KOPT-K1 (cell line): ENCODE results near the gene CCDC180.

Experiments used
- H3K27ac ChIP-seq: fragments of 200-600 bp; sonication (generic); 2 replicates; pipeline ENCODE4 v1.5.1; 2016; ENCODE audit warnings: antibody characterized with exemption, mild to moderate bottlenecking, low read depth, low read length; ENCODE audit not compliant: poor library complexity, severe bottlenecking
- H3K36me3 ChIP-seq: fragments of 200-600 bp; sonication (generic); 2 replicates; pipeline ENCODE4 v1.5.1; 2017; ENCODE audit warnings: antibody characterized with exemption, mild to moderate bottlenecking, low read length, moderate library complexity; ENCODE audit not compliant: insufficient read depth
- H3K9me3 ChIP-seq: fragments of 200-600 bp; sonication (generic); 2 replicates; pipeline ENCODE4 v1.5.1; 2017; ENCODE audit warnings: antibody characterized with exemption, low read length, mild to moderate bottlenecking; ENCODE audit not compliant: insufficient read depth, poor library complexity, severe bottlenecking

Gene CCDC180

GRCh38 chr9:97301974-97302373 is 5.5 kb upstream of the CCDC180 start:
- Histone ChIP-seq H3K27ac (no peak overlapping the region), H3K9me3 (peaks cover 6% of the 10 kb centered on the region), H3K36me3 (no peaks in the 10 kb centered on the region)

DNA sequence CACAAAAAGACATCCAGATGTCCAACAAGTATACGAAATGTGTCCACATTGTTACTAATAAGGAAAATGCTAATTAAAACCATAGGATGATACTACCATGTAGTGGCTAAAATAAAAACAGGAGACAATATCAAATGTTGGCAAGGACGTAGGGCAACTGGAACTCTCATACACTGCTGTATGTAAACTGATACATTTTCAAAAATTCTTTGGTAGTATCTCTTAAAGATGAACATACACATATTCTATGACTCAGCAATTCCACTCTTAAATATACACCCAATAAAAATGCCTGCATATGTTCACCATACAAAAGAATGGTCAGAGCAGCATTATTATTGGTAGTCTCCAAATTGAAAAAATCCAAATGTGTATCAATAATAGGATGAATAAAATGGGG is 2.9 kb upstream of the CCDC180 start:
- Histone ChIP-seq H3K27ac (no peak overlapping the region), H3K9me3 (no peaks in the 10 kb centered on the region), H3K36me3 (no peaks in the 10 kb centered on the region)

DNA sequence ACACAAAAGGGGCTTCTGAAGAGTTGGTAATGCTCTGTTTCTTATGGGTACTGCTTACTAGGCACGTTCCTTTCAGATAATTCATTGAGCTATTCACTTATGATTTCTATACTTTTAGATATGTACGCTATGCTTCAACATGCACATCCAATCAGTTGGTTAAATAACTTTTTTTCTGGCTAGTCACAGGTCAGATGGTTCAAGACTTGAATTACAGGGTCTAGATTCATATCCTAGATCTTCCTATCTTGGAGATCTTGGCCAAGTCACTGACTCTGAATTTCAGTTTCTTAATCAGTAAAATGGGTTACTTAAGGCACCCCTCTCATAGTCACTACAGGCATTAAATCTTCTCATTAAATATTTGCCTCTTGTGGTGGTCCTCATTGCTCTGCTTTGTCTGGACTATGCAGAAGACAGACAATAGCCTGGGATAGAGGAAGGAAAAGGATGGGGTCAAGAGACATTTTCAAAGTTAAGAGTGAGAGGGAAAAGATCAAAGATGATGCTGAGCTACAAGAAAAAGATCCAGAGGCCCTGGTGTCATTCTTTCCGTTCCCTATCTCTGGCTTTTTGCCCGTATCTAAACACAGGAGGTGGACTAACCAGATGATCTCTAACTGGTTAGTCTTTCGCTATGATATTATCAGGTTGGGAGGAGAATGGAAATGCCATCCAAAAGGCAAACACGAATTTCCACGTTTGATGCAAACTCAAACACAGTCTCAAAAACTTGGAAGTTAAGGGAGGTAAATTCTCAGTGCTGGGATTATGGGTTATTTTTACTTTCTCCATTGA is 1.8 kb upstream of the CCDC180 start:
- H3K9me3 ChIP-seq = no peaks in the 10 kb centered on the region
- no peaks in the 10 kb centered on the region for H3K36me3 ChIP-seq
- H3K27ac ChIP-seq = no peak overlapping the region

DNA sequence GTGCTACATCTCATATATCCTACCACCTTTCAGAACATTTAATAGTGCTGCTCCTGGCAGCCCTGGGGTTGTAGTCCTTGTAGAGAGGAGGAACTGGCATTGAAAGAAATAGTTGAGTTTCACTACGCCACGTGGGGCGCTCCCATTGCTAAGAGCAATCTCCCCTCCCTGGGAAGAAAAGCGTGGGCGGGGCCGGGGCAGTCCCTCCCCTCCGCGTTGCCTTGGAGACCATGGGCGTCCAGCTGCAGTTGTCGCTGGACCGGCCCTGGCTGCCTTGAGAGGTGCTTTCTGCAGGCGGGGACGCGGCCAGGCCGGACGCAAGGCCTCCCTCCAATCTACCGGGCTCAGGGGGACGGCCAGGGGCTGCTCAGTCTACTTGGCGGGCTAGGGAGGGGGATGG is 368 bp upstream of the CCDC180 start:
- Histone ChIP-seq H3K9me3 (no peaks in the 10 kb centered on the region), H3K27ac (no peak overlapping the region), H3K36me3 (no peaks in the 10 kb centered on the region)

DNA sequence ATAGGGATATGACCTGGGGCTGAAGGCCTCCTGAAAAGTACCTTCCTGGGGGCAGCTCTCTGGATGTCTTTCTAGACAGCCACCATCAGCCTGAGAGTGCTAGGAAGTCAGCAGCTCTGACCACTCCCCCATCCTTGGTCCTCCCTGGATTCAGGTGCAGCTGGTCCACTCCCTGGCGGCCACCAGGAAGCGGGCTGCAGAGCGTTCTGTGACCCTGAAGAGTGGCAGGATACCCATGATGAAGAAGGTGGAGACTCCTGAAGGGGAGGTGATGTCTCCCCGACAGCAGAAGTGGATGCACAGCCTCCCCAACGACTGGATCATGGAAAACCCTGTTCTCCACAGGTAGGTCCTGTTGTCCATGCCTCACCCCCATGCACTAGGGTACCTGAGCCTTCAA is 1.8 kb downstream of the CCDC180 start:
- Histone ChIP-seq H3K36me3 (no peaks in the 10 kb centered on the region), H3K27ac (no peak overlapping the region), H3K9me3 (no peaks in the 10 kb centered on the region)

- H3K9me3 ChIP-seq = no peaks in the 10 kb centered on the region
These were observed 2.6 kb downstream of the CCDC180 start for GRCh38 chr9:97310023-97310422.

DNA sequence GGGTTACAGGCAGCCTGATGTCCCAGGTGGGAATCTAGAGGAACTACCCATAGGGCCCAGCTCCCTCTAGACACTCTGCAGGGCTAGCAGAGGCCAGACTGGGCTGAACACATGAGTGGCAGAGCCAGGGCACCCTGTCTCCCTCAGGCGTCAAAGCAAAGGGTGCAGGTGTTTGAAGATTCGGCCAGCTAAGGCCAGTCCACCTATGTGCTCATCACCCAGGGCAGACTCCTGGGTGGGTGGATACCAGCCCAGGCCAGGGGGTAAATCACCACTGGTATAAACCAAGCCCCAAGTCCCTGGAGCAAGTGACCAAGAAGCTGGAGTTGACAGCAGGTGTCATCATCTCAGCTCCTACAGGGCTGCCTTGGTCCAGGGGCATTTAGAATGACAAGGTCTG is 3.4 kb downstream of the CCDC180 start:
- H3K9me3 ChIP-seq = no peaks in the 10 kb centered on the region
- H3K36me3 ChIP-seq = no peaks in the 10 kb centered on the region
- H3K27ac ChIP-seq = no peak overlapping the region

More at GRCh38 chr9:97310023-97310422, 2.6 kb downstream of the CCDC180 start:
- no peaks in the 10 kb centered on the region for H3K36me3 ChIP-seq
- H3K27ac ChIP-seq = no peak overlapping the region

GRCh38 chr9:97311798-97312500 is 4.5 kb downstream of the CCDC180 start:
- no peaks in the 10 kb centered on the region for H3K9me3 ChIP-seq
- no peak overlapping the region for H3K27ac ChIP-seq
- no peaks in the 10 kb centered on the region for H3K36me3 ChIP-seq

DNA sequence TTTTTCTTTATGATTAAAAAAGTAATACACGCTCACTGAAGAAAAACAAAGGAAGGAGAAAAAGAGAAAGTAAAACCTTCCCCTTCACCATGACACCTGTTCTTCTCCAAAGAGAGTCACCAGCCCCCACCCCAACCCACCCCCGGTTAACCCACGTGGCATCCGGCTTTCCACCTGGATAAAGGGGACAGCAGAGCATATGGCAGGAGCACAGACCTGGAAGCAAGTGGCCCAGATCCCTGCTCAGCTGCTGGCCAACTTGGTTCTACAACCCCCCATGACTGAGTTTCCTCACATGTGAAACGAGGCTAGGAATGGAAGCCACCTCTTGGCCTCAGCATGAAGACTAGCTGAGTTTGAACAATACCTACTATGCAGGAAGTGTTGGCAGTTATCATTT is 5.1 kb downstream of the CCDC180 start:
- no peak overlapping the region for H3K27ac ChIP-seq
- H3K36me3 ChIP-seq = no peaks in the 10 kb centered on the region
- no peaks in the 10 kb centered on the region for H3K9me3 ChIP-seq

- Histone ChIP-seq H3K27ac (no peak overlapping the region), H3K9me3 (no peaks in the 10 kb centered on the region), H3K36me3 (no peaks in the 10 kb centered on the region)
These were observed 5.8 kb downstream of the CCDC180 start for GRCh38 chr9:97313243-97313642.

DNA sequence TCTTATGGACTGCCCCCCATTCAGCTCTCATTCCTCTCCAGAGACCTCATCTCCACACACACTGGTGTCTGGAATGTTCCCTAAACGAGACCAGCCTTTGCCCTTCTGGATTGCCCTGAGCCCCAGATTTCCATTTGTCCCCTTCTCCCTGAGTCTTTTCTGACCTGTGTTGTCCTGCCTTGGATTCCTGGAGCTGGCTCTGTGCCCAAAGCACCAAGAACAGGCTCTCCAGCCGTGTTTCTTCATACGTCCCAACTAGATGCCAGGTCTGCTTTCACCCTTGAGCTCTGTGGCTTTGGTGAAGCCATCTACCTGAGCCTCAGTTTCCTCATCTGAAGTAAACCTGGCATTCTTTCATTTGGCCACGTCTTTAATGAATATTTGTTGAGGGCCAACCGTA is 6.3 kb downstream of the CCDC180 start:
- no peak overlapping the region for H3K27ac ChIP-seq
- no peaks in the 10 kb centered on the region for H3K36me3 ChIP-seq
- H3K9me3 ChIP-seq = no peaks in the 10 kb centered on the region

DNA sequence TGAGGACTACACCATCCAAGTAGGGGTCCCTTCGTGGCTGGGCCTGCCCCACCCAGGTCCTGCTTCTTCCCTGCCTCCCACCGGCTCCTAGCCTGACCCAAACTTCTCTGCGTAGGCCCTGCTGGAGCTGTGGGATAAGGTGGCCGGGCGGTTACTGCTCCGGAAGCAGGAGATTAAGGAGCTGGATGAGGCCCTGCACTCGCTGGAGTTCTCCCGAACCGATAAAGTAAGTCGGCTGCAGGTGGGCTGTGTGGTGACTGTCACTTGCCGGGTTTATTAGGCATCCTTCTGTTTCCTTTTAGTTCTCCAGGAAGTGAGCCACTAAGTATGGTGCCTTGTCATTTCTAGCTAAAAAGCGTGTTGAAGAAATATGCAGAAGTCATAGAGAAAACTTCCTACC is 7.0 kb downstream of the CCDC180 start:
- Histone ChIP-seq H3K9me3 (peaks cover 2% of the 10 kb centered on the region), H3K27ac (no peak overlapping the region), H3K36me3 (no peaks in the 10 kb centered on the region)

DNA sequence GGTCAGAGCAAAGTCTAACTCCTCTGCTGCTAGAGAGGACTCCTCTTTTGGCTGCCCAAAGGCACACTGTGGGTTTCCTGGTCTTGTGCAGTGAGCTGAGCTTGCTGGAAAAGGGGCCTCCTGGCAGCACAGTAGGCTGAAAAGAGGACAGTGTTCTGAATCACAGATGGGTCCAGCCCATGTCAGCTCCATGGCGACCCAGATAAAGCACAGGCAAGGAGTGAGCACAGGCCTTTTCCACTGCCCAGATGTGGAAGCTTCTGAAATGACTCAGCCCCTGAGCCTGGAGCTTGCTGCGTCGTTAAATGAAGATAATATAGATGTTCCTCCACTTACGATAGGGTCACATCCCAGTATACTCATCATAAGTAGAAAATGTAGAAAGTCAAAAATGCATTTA is 8.1 kb downstream of the CCDC180 start:
- Histone ChIP-seq H3K36me3 (no peaks in the 10 kb centered on the region), H3K9me3 (peaks cover 13% of the 10 kb centered on the region), H3K27ac (no peak overlapping the region)

GRCh38 chr9:97316904-97317303 is 9.4 kb downstream of the CCDC180 start:
- H3K9me3 ChIP-seq = peaks cover 18% of the 10 kb centered on the region
- H3K27ac ChIP-seq = no peak overlapping the region
- no peaks in the 10 kb centered on the region for H3K36me3 ChIP-seq

DNA sequence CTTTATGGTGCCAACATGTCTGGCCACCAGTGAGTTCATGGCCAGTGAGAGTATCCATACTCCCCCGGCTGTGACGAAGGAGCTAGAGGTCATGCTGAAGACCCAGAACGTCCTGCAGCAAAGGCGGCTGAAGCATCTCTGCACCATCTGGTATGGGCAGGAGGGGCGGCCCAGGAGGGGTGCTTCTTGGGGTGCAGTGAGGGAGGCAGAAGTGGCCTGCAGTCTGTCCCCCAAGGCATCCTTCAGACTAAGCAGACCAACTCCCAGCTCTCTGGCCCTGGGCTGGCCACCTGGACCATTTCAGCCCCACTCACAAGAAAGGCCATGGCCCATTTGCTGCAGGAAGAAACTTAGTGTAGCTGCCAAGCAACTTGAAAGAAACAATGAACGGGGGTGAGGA is 11.0 kb downstream of the CCDC180 start:
- Histone ChIP-seq H3K27ac (peak overlapping the region; percentile 28), H3K36me3 (no peaks in the 10 kb centered on the region), H3K9me3 (peaks cover 18% of the 10 kb centered on the region)

DNA sequence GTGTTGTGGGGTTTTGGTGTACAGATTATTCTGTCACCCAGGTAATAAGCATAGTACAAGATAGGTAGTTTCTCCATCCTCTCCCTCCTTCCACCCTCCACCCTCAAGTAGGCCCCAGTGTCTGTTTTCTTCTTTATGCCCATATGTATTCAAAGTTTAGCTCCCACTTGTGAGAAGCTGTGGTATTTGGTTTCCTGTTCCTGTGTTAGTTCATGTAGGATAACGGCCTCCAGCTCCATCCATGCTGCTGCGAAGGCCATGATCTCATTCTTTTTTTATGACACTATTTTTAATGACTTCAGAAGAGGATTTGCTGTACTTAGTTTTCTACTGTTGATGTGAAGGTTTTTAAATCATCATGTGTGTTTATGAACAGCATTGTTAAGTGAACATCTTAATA is 11.9 kb downstream of the CCDC180 start:
- no peaks in the 10 kb centered on the region for H3K36me3 ChIP-seq
- peaks cover 18% of the 10 kb centered on the region for H3K9me3 ChIP-seq
- H3K27ac ChIP-seq = peak overlapping the region; percentile 26
